IgD-negative memory B cell (primary cell): Measurements from ENCODE around the gene PTTG1IP. TPM values are rescaled to one million over a fixed set of nuclear protein-coding genes. Genes with fewer than 3 reads are reported as not detected.

Experiments
- H3K27ac Mint-ChIP-seq, 3 donors: one replicate each; pipeline ENCODE4 v1.8.0; 2020 to 2022; ENCODE audit warnings: mild to moderate bottlenecking in 3 of 3, mixed read lengths in 3 of 3, moderate library complexity in 1 of 3
- H3K27me3 Mint-ChIP-seq: one replicate; pipeline ENCODE4 v1.8.0; 2021; ENCODE audit warnings: mixed read lengths
- H3K36me3 Mint-ChIP-seq: one replicate; pipeline ENCODE4 v1.8.0; 2020; ENCODE audit warnings: mild to moderate bottlenecking, mixed read lengths
- H3K4me1 Mint-ChIP-seq, 3 donors: one replicate each; pipeline ENCODE4 v1.8.0; 2020 to 2022; ENCODE audit warnings: mixed read lengths in 3 of 3, mild to moderate bottlenecking in 1 of 3
- H3K4me3 Mint-ChIP-seq, 4 donors: one replicate each; pipeline ENCODE4 v1.8.0; 2020 to 2022; ENCODE audit warnings: mild to moderate bottlenecking in 4 of 4, mixed read lengths in 4 of 4, moderate library complexity in 3 of 4
- H3K9me3 Mint-ChIP-seq, 3 donors: one replicate each; pipeline ENCODE4 v1.8.0; 2020 to 2021; ENCODE audit warnings: mixed read lengths in 3 of 3, mild to moderate bottlenecking in 1 of 3
- polyA plus RNA-seq: library from polyadenylated mRNA; unstranded; fragments of 300-500 nt; fragmentation: Illumina TruSeq; gene quantifications from one replicate; pipeline ENCODE4 v1.2.3, GENCODE V29; 2021

The PTTG1IP gene
- polyA plus RNA-seq, 1 donor from 2014 or later = 44.7 TPM

- Mint-ChIP-seq H3K4me3 (peak overlapping the region in 1 of 4 donors; percentile 10), H3K9me3 (no peaks in the 10 kb centered on the region), H3K27me3 (no peaks in the 10 kb centered on the region), H3K4me1 (peaks cover 9 to 15% (median 11%) of the 10 kb centered on the region in 3 donors), H3K36me3 (no peaks in the 10 kb centered on the region), H3K27ac (peak overlapping the region in 2 of 3 donors; percentile 53 to 77)
These were observed 20.6 kb upstream of the PTTG1IP start for GRCh38 chr21:44893948-44894656.

DNA sequence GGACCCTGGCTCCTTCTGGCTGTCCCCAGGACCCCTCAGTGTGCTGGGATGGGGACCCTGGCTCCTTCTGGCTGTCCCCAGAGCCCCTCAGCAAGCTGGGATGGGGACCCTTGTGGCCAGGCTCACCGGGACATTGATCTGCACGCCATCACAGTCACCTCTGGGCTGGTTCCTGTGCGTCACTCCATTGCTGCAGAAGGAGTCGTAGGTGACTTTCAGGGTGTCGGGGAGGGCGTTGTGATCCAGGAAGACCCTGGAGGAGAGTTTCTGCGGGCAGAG is 19.7 kb upstream of the PTTG1IP start:
- no peaks in the 10 kb centered on the region for H3K9me3 Mint-ChIP-seq
- no peaks in the 10 kb centered on the region for H3K27me3 Mint-ChIP-seq
- peaks cover 9 to 15% (median 10%) of the 10 kb centered on the region in 3 donors for H3K4me1 Mint-ChIP-seq
- H3K36me3 Mint-ChIP-seq = no peaks in the 10 kb centered on the region
- no peak overlapping the region for H3K4me3 Mint-ChIP-seq
- peak overlapping the region in 2 of 3 donors; percentile 23 to 77 for H3K27ac Mint-ChIP-seq

- peaks cover 8 to 15% (median 10%) of the 10 kb centered on the region in 3 donors for H3K4me1 Mint-ChIP-seq
- no peak overlapping the region for H3K4me3 Mint-ChIP-seq
- H3K27me3 Mint-ChIP-seq = no peaks in the 10 kb centered on the region
- H3K27ac Mint-ChIP-seq = peak overlapping the region; percentile 57 to 88 (median 78)
- H3K9me3 Mint-ChIP-seq = no peaks in the 10 kb centered on the region
- H3K36me3 Mint-ChIP-seq = no peaks in the 10 kb centered on the region
These were observed 19.2 kb upstream of the PTTG1IP start for GRCh38 chr21:44892536-44893277.

- H3K4me1 Mint-ChIP-seq = peaks cover 5 to 13% (median 10%) of the 10 kb centered on the region in 3 donors
- H3K27me3 Mint-ChIP-seq = no peaks in the 10 kb centered on the region
- H3K9me3 Mint-ChIP-seq = no peaks in the 10 kb centered on the region
- no peak overlapping the region for H3K4me3 Mint-ChIP-seq
- peak overlapping the region in 2 of 3 donors; percentile 57 to 88 for H3K27ac Mint-ChIP-seq
- no peaks in the 10 kb centered on the region for H3K36me3 Mint-ChIP-seq
These were observed 18.6 kb upstream of the PTTG1IP start for GRCh38 chr21:44892095-44892494.

DNA sequence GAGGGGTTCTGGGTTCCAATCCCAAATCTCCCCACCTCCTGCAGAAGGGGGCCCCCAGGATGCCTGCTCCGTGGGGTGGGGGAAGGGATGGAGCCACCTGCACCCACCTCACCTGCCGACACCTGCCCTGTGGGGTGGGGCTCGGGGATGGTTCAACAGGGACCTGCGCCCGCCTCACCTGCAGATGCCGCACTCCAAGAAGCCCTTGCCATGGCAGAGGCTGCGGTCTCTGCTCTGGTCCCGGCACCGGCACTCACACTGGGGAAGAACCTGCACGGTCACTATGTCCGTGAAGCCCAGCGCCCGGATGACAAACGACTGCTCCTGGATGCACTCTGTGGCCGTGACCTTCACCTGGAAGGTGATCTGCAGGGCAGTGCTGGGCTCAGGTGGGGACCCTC is 18.1 kb upstream of the PTTG1IP start:
- Mint-ChIP-seq H3K4me3 (no peak overlapping the region), H3K27me3 (no peaks in the 10 kb centered on the region), H3K27ac (no peak overlapping the region), H3K4me1 (peaks cover 5 to 13% (median 11%) of the 10 kb centered on the region in 3 donors), H3K9me3 (no peaks in the 10 kb centered on the region), H3K36me3 (no peaks in the 10 kb centered on the region)

DNA sequence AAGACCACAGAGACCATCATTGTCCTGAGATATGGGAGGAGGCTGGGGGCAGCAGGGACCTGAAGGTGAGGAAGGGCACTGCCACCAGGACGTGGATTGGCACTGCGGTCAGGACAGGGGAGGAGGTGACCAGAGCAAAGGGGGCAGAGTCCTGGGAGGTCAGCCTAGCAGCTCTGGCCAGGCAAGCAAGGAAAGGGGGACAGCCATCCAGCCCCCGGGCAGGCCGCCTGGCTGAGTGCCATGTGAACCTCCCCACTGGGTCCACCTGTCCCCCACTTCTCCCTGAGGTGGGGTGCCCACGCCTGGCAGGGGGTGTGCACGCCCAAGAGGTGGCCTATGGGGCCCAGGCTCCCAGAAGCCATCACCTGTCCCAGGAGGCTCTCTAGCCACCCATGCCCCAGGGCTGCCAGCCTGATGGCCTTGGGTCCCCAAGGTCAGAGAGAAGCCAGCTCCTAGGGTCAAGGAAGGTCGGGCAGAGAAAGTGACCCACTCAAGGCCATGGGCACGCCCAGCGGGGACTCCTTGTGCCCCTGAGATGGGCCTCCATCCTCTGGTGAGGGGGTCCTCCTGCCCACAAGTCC is 17.6 kb upstream of the PTTG1IP start:
- no peaks in the 10 kb centered on the region for H3K9me3 Mint-ChIP-seq
- no peaks in the 10 kb centered on the region for H3K36me3 Mint-ChIP-seq
- H3K4me1 Mint-ChIP-seq = peaks cover 5 to 13% (median 10%) of the 10 kb centered on the region in 3 donors
- no peaks in the 10 kb centered on the region for H3K27me3 Mint-ChIP-seq
- H3K4me3 Mint-ChIP-seq = no peak overlapping the region
- H3K27ac Mint-ChIP-seq = no peak overlapping the region

DNA sequence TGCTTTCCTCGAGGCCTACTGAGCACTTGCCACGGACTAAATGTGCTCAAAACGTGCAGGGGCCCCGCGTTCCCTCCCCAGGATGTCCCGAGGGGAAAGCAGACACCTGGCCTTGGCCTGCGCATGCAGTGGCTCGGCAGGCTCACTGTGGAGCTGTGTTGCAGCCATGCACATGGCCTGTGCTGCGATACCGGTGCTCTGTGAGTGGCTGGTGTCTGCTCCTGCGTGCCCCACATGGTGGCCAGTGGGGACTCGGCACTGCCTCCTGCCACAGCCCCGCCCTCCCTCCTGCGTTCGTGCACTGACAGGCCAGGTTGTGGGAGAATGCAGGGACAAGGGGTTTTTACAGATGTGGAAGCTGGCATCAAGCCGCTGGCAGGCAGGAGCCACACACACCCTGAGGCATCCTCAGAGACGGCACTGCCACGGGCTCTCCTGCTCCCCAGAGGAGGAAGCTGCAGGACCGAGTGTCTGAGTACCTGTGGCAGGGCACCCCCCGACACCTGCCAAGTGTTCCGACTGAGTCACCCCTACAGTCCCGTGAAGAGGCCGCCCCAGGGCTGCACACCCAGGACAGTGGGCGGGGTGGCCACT is 16.9 kb upstream of the PTTG1IP start:
- Mint-ChIP-seq H3K27me3 (no peaks in the 10 kb centered on the region), H3K9me3 (no peaks in the 10 kb centered on the region), H3K27ac (no peak overlapping the region), H3K4me1 (peaks cover 5 to 13% (median 9%) of the 10 kb centered on the region in 3 donors), H3K36me3 (no peaks in the 10 kb centered on the region), H3K4me3 (peak overlapping the region in 1 of 4 donors; percentile 32)

GRCh38 chr21:44889625-44890337 is 16.3 kb upstream of the PTTG1IP start:
- H3K27ac Mint-ChIP-seq = no peak overlapping the region
- peaks cover 5 to 9% (median 9%) of the 10 kb centered on the region in 3 donors for H3K4me1 Mint-ChIP-seq
- no peaks in the 10 kb centered on the region for H3K9me3 Mint-ChIP-seq
- H3K36me3 Mint-ChIP-seq = no peaks in the 10 kb centered on the region
- H3K27me3 Mint-ChIP-seq = no peaks in the 10 kb centered on the region
- no peak overlapping the region for H3K4me3 Mint-ChIP-seq

- peaks cover 5 to 9% (median 9%) of the 10 kb centered on the region in 3 donors for H3K4me1 Mint-ChIP-seq
- no peaks in the 10 kb centered on the region for H3K27me3 Mint-ChIP-seq
- no peak overlapping the region for H3K4me3 Mint-ChIP-seq
- no peak overlapping the region for H3K27ac Mint-ChIP-seq
- no peaks in the 10 kb centered on the region for H3K9me3 Mint-ChIP-seq
- no peaks in the 10 kb centered on the region for H3K36me3 Mint-ChIP-seq
These were observed 15.4 kb upstream of the PTTG1IP start for GRCh38 chr21:44888581-44889550.

GRCh38 chr21:44887807-44888580 is 14.5 kb upstream of the PTTG1IP start:
- peaks cover 5 to 8% (median 5%) of the 10 kb centered on the region in 3 donors for H3K4me1 Mint-ChIP-seq
- H3K27ac Mint-ChIP-seq = no peak overlapping the region
- no peaks in the 10 kb centered on the region for H3K27me3 Mint-ChIP-seq
- H3K9me3 Mint-ChIP-seq = no peaks in the 10 kb centered on the region
- H3K4me3 Mint-ChIP-seq = no peak overlapping the region
- no peaks in the 10 kb centered on the region for H3K36me3 Mint-ChIP-seq

GRCh38 chr21:44887126-44887806 is 13.8 kb upstream of the PTTG1IP start:
- Mint-ChIP-seq H3K9me3 (no peaks in the 10 kb centered on the region), H3K4me3 (no peak overlapping the region), H3K4me1 (peaks cover 0 to 4% (median 2%) of the 10 kb centered on the region in 3 donors), H3K36me3 (no peaks in the 10 kb centered on the region), H3K27me3 (no peaks in the 10 kb centered on the region), H3K27ac (peak overlapping the region in 1 of 3 donors; percentile 35)

DNA sequence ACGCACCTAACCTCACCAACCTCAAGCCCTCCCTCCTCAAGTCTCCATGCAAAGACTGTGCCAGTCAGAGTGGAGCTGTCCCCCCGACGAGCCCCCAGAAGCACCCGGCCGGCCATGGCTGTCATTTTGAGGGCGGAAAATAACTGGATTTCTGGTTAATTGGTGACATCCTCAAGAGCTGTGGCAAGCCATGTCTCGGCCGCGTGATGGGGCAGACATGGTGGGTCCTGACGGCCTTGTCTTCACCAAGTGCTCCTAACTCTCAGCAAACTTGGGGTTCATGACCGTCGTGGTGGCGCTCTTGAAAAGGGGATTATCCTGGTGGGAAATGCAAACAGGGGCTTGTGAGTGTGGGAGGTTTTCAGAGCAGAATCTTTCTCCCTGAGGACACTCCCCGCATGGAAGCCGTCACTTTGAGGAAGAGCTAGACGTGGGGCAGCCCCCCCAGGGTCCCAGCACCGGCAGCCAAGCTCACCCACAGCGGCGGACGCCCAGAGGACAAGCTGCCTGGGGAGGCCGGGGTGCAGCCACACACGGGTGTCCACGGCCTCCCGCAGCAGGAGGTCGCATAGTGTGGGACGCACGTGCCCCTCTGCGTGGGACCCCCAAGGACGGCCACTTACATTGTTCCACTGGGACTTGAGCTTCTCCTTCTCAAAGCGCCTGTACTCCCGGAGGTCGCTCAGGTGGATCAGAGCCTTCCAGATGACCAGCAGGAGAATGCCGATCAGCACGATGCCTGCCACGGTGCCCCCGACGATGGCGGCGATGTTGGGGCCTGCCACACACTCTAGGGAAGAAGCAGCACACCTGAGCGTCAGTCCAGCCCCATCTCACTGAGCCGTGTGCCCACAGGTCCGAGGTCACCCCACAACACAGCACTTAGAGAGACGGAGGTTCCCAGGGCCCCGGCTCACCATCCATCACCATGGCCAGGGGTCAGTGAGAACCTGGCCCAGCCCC is 12.9 kb upstream of the PTTG1IP start:
- H3K36me3 Mint-ChIP-seq = no peaks in the 10 kb centered on the region
- H3K4me3 Mint-ChIP-seq = no peak overlapping the region
- peak overlapping the region in 1 of 3 donors; percentile 35 for H3K27ac Mint-ChIP-seq
- no peaks in the 10 kb centered on the region for H3K9me3 Mint-ChIP-seq
- peaks cover 8 to 13% (median 11%) of the 10 kb centered on the region in 3 donors for H3K4me1 Mint-ChIP-seq
- no peaks in the 10 kb centered on the region for H3K27me3 Mint-ChIP-seq
